Stimulated activated CD8-positive, alpha-beta memory T cell treated with anti-CD3 and anti-CD28 coated beads, Interleukin-12 subunit alpha, Interleukin-12 subunit beta, amount 100 ng/mL, for 24 hours (primary cell): ENCODE results near the gene BNIP2.
"Not testable (repeated sequence)": the region's sequence is repeated elsewhere in the genome, so short reads cannot be mapped to it uniquely, and the experiment has no call there.

Experiments
- DNase-seq: peaks from one replicate; pipeline ENCODE4 v3.0.0-alpha.2; 2020; ENCODE audit errors: extremely low read depth

The BNIP2 gene

DNA sequence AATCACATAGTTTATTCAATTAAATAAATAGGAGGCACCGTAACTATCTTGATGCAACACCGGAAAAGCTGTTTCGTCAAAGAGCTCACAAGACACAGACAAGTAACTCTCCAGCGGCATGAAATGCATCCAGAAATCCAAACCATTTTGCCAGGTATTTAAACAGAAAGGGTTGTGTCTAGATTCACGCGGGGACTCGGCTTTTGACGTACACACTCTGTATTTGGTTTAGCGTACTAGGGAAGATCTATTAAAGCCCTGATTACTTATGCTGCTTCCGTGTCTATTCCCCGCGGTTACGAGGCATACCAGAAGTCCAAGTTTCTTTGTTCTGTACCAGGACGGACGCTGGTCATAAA, 718 bp downstream of the BNIP2 start:
- no peak for DNase-seq

DNA sequence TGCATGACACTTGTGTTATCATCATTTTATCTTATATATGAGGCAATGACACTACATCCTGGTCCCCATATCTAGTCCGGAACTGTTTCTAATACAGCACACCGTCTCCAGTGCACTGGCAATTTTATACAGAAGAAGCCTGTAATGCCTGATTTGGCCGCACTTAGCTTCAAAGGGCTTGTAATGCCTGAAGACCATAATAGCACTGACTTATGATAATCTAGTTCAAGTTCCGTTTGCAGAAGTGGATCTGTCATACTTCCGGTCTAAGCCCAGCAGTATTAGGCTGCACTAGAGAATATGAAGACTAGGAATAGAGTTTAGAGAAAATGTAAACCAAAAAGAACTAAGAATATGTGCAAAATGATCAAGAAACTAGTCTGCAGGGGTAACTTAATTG, 1.3 kb downstream of the BNIP2 start:
- no peak for DNase-seq

DNA sequence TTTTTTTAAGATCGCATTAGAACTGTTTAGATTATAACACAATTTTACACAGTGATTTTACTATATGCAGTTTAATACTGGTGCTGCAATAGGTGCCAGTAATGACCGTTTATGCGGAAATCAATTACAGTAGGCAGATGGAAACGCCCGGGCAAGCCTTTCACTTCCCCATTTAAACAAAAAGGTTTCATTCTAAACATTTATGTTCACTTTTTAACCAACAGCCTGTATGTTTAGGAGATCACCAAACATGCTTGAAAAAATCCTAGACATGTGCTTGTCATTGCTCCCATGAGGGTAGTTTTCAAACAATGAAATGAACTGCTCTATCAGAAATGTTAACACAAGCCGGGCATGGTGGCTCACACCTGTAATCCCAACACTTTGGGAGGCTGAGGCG, 2.7 kb downstream of the BNIP2 start:
- DNase-seq = no peak

DNA sequence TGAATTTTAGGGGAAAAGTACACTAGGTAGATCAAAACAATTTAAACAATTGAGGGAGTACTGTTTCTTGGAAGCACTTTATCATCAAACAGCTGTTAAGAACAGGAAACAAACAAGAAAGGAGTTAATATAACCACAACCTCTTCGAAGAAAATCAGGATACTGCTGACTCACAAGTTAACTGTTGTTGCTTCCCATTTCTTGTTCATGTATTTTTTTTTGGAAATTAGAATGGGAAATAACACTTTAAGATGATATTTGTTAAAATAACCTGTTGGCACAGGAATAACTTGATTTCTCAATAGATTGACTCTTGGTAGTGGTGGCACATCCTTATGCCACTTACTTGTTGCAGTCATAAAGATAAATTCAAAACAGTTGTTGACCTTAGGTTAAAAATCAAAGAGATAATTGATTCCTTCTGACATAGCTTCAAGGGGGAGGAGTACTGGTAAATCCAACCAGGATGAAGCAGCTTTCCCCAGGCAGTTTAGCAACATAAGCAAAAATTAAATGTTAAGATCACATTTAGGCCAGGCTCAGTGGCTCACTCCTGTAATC, 3.3 kb downstream of the BNIP2 start:
- no peak for DNase-seq

DNA sequence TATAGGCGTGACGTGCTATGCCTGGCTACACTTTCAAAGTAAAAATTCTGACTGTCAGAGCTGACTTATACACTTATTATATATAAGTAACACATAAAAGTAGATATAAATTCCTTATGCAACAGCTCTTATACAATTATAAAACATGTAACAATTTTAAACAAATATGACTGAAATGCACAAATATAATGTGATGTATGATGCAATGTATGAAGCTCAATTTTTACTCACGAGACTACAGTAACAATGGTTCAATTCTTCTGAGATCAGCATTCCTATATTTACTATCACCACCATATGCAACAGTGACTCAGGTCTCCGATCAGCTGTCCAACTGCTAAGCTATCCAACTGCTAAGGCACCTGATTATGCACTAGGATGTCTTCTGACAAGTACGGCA, 8.2 kb downstream of the BNIP2 start:
- DNase-seq = no peak

DNA sequence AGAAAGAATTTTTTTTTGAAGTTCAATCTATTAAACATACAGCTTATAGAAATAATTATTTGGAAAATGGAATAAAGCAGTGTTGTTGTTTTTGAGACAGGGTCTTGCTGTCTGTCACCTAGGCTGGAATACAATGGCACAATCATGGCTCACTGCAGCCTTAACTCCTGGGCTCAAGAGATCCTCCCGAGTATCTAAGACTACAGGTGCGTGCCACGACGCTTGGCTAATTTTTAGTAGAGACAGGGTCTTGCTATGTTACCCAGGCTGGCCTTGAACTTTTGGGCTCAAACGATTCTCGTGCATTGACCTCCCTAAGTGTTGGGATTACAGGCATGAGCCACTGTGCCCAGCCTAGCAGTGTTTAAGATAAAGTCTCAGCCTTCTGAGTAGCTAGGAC, 8.8 kb downstream of the BNIP2 start:
- DNase-seq = no peak

DNA sequence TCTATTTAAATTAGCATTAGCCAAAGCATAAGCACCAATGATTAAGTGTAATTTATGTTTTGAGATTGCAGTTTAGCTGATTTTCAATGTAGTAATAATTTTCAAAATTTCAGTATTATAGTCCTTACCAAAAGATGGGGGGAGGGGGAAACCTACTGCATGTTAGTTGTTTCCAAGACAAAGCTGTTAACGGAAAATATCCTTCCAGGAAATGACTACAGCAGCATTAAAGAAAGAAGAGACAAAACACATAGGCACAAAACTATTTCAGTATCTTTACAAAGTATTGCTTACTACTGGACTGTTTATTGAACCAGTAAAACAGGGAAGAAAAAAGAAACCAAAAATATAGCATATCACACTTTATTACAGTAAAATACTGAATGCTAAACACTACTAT, 10.5 kb downstream of the BNIP2 start:
- no peak for DNase-seq

DNA sequence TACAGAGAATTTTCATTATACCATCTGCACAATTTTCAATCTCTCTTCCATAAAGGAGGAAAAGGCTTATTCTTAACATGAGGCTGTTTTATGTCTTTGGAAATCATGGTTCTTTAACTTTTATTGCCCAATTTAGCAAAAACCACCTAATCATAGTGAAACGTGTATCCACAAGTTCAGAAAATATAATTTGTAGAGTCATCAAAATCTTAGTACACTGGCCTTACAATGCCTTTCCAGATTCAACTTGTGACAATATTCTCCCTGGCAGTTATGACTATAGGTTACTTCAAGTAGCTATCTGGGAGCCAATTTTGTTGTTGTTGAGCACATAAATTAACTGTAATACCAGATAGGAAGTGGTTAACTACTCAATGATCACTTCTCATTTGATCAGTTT, 10.9 kb downstream of the BNIP2 start:
- no peak for DNase-seq

DNA sequence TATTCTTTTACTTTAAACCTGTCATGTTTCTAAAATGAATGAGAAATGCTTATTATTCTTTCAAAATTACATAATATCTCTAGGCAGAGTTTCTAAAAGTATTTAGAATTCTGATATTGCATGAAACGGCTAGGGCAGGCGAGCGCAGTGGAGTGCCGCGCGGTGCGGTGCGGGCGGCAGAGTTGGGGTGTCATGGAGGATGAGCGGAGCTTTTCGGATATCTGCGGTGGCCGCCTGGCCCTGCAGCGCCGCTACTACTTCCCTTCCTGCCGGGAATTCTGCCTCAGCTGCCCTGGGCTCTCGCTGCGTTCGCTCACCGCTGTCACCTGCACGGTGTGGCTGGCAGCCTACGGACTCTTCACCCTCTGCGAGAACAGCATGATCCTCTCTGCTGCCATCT, 12.6 kb downstream of the BNIP2 start:
- DNase-seq = no peak

DNA sequence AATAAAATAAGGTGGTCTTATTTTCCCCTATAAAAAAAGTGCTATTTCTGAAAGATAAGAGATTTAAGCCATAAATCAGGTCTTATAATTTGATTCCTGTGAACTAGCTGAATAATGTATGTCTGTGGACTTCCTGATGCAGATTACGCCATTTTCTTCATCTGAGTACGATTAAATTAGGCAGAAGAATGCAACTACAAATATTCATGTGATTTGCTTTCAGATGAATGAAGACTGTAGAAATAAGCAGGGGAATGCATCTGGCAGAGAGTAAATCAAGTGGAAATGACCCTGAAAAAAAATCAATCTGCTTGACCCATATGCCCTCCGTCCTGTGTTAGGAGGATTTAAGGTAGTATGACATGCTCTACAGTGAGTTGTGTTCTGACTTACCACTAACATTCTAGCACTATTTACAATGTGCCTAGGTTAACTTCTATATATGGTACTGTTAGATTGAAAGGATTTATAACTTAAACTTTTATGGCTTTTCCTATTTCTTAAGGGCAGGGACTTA, 14.7 kb downstream of the BNIP2 start:
- DNase-seq = no peak

DNA sequence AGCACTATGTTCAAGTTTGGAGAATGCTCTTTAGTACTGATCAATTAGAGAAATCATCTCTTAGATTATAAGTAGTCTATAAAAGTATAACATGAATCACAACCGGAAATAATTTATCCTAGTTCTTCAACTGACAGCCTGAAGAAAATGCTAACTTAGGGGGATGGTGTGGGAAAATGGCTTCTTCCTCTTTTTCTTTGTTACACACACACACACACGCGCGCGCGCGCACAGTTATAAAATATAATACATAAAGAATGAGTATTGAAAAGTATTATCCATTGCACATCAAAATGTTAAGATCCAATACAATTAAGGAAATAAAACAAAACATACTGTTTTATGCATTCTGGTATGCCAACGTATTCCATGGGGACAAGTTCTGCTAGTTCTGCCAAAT, 20.6 kb downstream of the BNIP2 start:
- DNase-seq = no peak

DNA sequence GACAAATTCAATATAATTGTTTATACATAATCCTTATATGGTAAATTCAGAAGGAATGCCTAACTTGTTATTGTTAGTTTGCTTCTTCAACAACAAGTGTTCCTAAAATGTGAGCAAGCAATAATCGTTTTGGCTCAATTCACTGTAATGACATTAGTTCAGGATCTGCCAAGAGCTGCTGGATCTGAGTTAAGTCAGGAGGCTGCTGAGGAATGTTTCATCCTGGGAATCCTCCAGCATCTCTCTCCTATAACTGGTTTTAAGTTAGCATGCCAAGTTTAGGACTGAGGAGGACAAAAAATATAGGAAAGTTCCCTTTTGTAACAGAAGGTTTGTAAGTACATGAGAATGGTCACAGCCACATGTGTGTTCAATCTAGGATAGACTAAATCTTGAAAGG, 26.9 kb downstream of the BNIP2 start:
- no peak for DNase-seq

DNA sequence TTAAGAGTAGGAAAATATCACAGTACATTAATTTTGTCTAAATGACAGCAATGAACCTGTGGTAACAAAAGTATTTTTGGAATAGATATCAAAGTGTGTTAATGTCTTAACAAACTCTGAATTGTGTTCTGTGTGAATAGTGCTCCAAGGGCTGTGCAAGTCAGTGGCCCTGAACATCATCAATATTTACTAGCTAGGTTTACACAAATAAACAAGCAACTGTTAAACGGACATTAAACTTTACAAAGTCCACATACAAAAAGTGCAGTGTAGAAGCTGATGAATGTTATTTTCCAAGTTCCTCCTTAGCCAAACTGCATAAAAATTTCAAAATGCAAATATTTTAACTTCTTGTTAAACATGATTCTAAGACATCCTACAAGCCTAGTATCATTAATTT, 29.8 kb downstream of the BNIP2 start:
- no peak for DNase-seq

DNA sequence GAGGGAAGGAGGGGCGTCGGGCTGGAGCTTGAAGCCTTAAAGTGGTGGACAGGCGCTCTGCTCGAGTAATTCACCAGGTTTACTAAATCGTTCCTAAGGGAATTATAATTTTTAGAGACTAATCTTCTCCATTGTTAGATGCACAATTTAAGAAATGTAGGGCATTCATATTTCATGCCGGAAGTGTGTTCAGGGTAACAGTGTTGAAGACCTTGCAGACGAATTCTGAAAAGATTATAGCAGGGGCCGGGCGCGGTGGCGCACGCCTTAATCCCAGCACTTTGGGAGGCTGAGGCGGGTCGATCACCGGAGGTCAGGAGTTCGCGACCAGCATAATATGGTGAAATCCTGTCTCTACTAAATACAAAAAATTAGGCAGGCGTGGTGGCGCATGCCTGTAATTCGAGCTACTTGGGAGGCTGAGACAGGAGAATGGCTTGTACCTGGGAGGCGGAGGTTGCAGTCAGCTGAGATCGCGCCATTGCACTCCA, 31.4 kb downstream of the BNIP2 start:
- no peak for DNase-seq

DNA sequence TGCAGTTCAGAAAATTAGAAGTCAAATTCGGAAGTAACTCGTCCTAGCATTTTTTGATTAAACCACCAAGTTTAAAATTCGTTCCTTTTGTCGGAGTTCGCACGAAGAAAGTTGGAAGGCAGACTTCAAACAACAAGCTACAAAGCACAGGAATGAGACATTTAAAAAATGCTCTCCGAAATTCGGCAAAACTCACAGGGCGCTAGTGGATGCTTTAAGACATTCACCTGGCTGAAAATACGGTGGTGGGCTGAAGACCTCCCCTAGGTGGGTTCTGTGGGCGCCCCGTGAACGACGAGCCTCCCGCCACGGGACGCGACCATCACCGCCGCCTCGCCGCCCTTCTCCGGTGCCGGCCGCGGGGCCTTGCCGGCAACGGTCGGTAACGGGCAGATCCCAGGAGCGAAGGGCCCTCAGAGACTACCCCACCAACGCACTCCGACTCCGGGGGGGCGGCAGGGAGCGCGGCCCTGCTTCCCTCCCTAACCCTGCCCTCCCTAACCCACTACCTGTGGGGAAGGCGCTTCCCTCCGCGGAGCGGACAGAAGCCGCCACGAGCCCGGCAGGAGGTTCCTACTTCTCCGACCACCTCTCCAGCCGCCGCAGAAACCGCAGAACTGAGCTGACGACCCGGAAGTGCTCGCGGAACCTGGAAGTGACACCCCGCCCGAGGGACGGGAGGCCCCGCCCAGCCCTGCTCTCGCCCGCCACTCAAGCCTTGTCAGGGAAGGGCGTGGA, 32.1 kb downstream of the BNIP2 start, which contains the start of gene GTF2A2:
Gene GTF2A2, minus strand, starts transcription at position 619 of the 738 bp plus-strand sequence. CDS start 5,238 bp downstream, outside the sequence.
- peak; percentile 90 for DNase-seq

DNA sequence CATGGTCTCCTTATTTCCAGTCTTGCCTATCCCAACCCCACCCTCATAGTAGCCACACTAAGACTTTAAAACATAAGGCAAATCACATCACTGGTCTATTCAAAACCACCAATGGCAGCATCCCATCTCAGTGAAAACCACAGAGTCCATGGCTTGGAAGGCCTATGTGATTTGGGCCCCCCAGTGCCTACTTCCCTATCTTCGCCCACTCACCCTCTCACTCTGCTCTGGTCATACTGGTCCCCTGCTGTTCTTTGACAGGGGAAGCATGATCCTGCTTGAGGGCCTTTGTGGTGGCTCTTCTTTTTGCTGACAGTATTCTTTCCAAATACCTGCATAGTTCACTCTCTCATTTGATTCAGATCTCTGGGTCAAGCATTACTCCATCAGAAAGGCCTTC, 35.1 kb downstream of the BNIP2 start:
- no peak for DNase-seq

DNA sequence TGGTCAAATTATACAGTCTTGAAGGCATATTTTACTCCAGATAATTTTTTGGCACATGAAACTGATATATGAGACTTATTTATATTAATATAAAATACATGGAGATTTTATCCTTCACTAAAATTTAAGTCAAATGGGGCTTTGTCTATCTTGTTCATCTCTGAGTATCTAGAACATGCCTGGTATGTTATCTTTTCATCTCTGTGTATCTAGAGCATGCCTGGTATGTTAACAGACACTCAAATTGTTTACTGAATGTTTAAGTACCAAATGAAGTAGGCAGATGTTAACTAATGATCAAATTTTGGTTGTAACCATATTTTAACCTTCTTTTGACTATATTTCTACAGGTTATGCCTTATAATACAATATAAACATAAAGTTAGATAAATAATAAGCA, 39.5 kb downstream of the BNIP2 start:
- DNase-seq = no peak

DNA sequence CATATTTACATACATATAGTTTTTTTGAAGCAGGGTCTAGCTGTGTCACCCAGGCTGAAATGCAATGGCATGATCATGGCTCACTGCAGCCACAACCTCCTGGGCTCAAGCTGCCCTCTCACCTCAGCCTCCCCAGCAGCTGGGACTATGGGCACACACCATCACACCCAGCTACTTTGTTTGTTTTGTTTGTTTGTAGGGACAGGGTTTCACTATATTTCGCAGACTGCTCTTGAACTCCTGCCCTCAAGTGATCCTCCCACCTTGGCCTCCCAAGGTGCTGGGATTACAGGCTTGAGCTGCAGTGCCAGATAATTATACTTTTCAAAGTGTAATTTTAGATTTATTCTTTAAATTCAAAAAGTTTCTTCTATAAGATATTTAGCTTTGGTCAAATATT, 42.0 kb downstream of the BNIP2 start:
- no peak for DNase-seq

DNA sequence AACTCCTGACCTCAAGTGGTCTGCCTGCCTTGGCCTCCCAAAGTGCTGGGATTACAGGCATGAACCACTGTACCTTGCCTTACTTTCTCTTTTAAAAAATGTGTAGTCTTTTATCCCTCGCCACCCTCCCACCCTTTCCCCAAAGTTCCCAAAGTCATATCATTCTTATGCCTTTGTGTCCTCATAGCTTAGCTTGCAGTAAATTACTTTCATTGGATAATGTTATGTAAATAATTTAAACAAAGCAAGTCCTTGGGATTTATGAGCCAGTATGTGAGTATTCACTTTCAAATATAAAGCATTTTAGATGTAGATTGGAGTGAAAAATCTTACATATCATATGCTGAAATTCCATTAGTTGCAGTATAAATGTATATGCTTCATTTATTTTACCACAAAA, 42.8 kb downstream of the BNIP2 start:
- DNase-seq = no peak

DNA sequence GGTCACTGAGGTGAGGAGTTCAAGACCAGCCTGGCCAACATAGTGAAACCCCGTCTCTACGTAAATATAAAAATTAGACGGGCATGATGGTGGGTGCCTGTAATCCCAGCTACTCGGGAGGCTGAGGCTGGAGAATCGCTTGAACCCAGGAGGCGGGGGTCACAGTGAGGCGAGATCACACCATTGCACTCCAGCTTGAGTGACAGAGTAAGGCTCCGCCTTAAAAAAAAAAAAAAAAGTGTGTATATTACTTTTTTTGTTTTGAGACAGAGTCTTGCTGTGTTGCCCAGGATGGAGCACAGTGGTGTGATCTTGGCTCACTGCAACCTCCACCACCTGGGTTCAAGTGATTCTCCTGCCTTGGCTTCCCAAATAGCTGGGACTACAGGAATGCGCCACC, 43.3 kb downstream of the BNIP2 start:
- not testable (repeated sequence) for DNase-seq

DNA sequence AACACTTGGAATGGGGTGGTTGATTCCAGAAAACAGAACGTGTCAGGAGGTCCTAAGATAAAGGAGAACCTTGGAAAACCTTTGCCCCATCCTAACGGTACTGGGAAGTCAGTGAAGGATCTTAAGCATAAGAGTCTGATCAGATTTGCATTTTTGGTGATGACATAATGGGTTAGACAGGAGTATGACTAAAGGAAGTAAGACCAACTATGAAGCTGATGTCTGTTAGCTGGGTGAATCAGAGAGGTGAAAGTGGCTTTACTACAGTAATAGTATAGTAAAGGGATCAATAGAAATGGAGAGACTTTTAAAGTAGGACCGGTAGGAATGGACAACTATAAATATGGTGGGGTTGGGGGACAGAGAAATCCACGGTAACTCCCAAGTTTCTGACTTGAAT, 44.4 kb downstream of the BNIP2 start:
- no peak for DNase-seq

DNA sequence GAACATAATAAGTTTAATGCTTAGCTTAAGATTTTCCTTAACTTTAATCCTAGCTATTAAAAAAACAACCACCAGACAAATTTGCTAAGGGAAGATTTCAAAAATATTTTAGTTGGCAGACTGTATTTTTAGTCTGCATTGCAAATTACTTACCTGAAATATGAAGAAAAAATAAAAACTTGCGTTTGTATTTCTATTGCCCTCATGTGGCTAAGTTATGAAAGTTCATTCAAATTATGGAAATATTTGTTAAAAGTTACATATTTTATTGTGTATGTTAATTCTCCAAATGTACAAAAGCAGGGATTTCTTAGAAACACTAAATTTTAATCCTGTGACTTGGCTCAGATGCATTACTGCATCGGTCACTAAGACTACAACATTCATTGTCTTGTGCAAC, 46.8 kb downstream of the BNIP2 start:
- DNase-seq = no peak

DNA sequence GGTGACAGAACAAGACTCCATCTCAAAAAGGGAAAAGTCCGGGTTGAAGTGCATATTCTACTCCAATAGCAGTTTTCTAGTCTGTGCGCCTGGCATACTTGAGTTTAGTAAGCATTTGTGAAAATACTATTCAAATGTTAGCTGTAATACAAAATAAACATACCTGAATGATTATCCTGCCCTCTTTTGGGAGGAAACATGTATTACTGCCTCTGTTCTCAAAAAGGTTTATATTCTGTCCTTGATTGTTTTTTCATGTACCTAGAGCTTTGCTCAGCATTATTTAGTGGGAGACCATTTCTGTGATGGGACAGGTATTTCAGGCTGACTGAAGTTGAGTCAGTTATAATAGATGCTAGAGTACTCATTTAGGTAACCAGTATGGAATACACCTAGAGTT, 51.6 kb downstream of the BNIP2 start:
- DNase-seq = not testable (repeated sequence)

DNA sequence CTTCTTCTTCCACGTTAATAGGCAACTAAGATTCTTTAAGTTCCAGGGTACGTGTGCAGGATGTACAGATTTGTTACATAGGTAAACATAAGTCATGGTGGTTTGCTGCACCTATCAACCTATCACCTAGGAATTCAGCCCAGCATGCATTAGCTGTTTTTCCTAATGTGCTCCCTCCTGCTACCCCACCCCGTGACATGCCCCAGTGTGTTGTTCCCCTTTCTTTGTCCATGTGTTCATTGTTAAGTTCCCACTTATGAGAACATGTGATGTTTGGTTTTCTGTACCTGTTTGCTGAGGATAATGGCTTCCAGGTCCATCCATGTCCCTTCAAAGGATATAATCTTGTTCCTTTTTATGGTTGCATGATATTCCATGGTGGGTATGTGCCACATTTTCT, 52.9 kb downstream of the BNIP2 start:
- no peak for DNase-seq
